Cardiac fibroblast (primary cell): ENCODE data around the gene ITGA7.

Source experiments
- DNase-seq, 2 donors: peaks; one replicate each; pipeline versions ENCODE4 v3.0.0 to v3.0.0-alpha.2; 2010; ENCODE audit warnings: low read depth in 2 of 2
- H3K4me3 ChIP-seq, 2 donors: replicated peaks in 1 of 2; 1 replicate in 1 of 2; 2 replicates in 1 of 2; pipeline ENCODE4 v1.5.1; 2011; ENCODE audit warnings: low read depth in 2 of 2, low read length in 2 of 2, mild to moderate bottlenecking in 2 of 2, moderate library complexity in 1 of 2
- TF ChIP-seq, protein P1 (sequence below): IDR thresholded peaks from one replicate; pipeline ENCODE4 v1.5.1; 2011; ENCODE audit warnings: low read depth, mild to moderate bottlenecking, low read length, inconsistent platforms

Gene ITGA7

DNA sequence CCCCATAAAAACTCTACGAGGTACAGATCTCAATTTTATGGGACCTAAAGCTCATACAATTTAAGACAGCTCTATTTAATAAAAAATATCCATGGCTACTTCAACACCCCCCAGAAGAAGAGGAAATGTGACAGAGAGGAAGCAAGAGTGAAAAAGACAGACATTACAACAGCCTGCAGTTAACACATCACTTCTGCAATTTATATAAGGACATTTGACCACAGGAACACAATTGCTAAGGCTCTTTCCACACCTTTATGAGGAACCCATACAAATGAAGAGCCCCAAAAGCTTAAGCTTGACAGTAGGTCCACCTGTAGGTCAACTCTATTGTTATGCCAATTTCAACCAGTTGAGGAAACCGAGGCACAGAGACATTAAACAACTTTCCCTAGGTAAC is 65.4 kb downstream of the ITGA7 start:
- TF ChIP-seq, protein P1, sequence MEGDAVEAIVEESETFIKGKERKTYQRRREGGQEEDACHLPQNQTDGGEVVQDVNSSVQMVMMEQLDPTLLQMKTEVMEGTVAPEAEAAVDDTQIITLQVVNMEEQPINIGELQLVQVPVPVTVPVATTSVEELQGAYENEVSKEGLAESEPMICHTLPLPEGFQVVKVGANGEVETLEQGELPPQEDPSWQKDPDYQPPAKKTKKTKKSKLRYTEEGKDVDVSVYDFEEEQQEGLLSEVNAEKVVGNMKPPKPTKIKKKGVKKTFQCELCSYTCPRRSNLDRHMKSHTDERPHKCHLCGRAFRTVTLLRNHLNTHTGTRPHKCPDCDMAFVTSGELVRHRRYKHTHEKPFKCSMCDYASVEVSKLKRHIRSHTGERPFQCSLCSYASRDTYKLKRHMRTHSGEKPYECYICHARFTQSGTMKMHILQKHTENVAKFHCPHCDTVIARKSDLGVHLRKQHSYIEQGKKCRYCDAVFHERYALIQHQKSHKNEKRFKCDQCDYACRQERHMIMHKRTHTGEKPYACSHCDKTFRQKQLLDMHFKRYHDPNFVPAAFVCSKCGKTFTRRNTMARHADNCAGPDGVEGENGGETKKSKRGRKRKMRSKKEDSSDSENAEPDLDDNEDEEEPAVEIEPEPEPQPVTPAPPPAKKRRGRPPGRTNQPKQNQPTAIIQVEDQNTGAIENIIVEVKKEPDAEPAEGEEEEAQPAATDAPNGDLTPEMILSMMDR: no peak
- DNase-seq: no peak
- no peak overlapping the region for H3K4me3 ChIP-seq

DNA sequence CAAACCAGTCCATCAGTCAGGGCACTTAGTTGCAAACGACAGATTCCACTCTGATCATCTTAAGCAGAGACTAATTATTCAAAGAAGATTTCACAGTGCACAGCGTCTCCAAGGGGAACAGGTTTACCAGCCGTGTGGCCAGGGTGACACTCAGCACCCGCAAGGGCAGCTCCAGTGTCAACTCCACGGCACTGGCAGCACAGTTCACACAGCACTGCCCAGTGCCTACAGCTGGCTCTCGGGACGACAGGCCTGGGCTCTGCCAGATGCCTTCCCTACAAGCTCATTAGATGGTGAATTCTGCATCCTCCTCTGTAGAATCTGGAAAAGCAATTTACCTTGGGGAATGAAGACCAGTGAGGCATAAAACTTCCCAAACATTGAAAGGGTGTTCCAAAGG is 66.1 kb downstream of the ITGA7 start:
- TF ChIP-seq, protein P1: no peak
- H3K4me3 ChIP-seq: no peak overlapping the region
- DNase-seq: no peak

DNA sequence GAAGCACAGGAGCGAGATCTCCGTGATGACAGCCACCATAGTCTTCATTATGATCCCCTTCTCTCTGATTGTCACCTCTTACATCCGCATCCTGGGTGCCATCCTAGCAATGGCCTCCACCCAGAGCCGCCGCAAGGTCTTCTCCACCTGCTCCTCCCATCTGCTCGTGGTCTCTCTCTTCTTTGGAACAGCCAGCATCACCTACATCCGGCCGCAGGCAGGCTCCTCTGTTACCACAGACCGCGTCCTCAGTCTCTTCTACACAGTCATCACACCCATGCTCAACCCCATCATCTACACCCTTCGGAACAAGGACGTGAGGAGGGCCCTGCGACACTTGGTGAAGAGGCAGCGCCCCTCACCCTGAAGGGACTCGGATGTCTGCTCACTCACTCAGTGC is 70.2 kb downstream of the ITGA7 start:
- TF ChIP-seq, protein P1: no peak
- H3K4me3 ChIP-seq: no peak overlapping the region
- no peak for DNase-seq

DNA sequence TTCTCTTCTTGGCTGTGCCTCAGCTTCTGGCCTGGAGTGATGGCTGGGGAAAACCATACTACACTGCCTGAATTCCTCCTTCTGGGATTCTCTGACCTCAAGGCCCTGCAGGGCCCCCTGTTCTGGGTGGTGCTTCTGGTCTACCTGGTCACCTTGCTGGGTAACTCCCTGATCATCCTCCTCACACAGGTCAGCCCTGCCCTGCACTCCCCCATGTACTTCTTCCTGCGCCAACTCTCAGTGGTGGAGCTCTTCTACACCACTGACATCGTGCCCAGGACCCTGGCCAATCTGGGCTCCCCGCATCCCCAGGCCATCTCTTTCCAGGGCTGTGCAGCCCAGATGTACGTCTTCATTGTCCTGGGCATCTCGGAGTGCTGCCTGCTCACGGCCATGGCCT is 70.9 kb downstream of the ITGA7 start, which contains the start of gene OR10P1:
OR10P1 (plus strand) TSS at position 40 of the 400 bp plus-strand sequence; CDS start at position 40, 0 bp downstream.
- TF ChIP-seq, protein P1: no peak
- no peak within 1 kb of the TSS for H3K4me3 ChIP-seq
- DNase-seq: no peak

DNA sequence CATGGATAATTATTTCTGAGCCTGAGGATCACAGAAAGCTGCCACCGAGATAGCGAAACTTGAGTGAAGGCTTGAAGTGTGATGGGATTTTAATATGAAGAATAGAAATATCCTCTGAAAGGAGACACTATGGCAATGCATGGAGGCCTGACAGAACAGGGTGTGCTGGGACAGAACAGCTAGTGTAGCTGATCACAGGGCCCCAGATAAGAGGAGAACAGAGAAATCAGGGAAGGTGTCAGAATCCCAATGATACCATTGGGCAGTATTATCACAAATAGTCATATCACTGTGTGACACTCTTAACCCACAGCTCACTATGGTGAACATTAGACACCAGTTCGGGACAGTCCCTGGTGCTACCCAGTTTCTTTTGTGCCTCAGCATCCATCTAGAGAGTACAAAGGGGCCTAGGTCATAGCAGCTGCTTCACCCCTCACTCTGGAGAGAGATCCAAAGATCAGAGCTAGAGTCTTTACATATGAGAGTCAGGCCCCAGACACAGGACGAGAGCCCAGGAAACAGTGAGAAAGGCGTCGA is 71.5 kb downstream of the ITGA7 start:
- DNase-seq: no peak
- H3K4me3 ChIP-seq: no peak overlapping the region
- TF ChIP-seq, protein P1: no peak
